GM19239 (cell line): ENCODE data around the gene TFF1.

Experiments
- DNase-seq: peaks from one replicate; pipeline ENCODE4 v3.0.0; 2011; ENCODE audit warnings: low spot score; ENCODE audit not compliant: insufficient read length
- FAIRE-seq: peaks from 2 replicates; lab custom pipeline; 2011; peaks lifted over from hg19 to GRCh38; lab: Jason Lieb, UNC

Gene TFF1

GRCh38 chr21:42400525-42400924, 34.2 kb upstream of the TFF1 start:
- peak; percentile 45 for FAIRE-seq
- no peak for DNase-seq

- FAIRE-seq (no peak), DNase-seq (no peak)
Observed at GRCh38 chr21:42398436-42399028, 32.2 kb upstream of the TFF1 start.

- no peak for FAIRE-seq
- DNase-seq = no peak
Observed at GRCh38 chr21:42397746-42398394, 31.5 kb upstream of the TFF1 start.

- no peak for FAIRE-seq
Observed at GRCh38 chr21:42396799-42397745, 30.7 kb upstream of the TFF1 start.

GRCh38 chr21:42395905-42396651, 29.7 kb upstream of the TFF1 start, which contains the start of gene TMPRSS3:
TSS of gene TMPRSS3 (minus strand) at chr21:42396052. CDS start at chr21:42395417, 635 bp downstream.
- DNase-seq (no peak), FAIRE-seq (no peak)

More at GRCh38 chr21:42396799-42397745, 30.7 kb upstream of the TFF1 start:
- DNase-seq = no peak

GRCh38 chr21:42395302-42395701, 29.0 kb upstream of the TFF1 start:
- FAIRE-seq = no peak

GRCh38 chr21:42393443-42393950, 27.2 kb upstream of the TFF1 start:
- DNase-seq (no peak), FAIRE-seq (no peak)

More at GRCh38 chr21:42395302-42395701, 29.0 kb upstream of the TFF1 start:
- DNase-seq = no peak

GRCh38 chr21:42392731-42393442, 26.6 kb upstream of the TFF1 start:
- FAIRE-seq (peak; percentile 80), DNase-seq (peak; percentile 48)

GRCh38 chr21:42391297-42391696, 25.0 kb upstream of the TFF1 start:
- DNase-seq = no peak
- no peak for FAIRE-seq

GRCh38 chr21:42390696-42391095, 24.4 kb upstream of the TFF1 start:
- DNase-seq (no peak), FAIRE-seq (no peak)

- no peak for FAIRE-seq
- no peak for DNase-seq
Observed at GRCh38 chr21:42390193-42390592, 23.9 kb upstream of the TFF1 start.

- DNase-seq (no peak), FAIRE-seq (no peak)
Observed at GRCh38 chr21:42389449-42389835, 23.1 kb upstream of the TFF1 start.

GRCh38 chr21:42388740-42389448, 22.6 kb upstream of the TFF1 start:
- no peak for FAIRE-seq
- peak; percentile 28 for DNase-seq

- no peak for DNase-seq
- FAIRE-seq = no peak
Observed at GRCh38 chr21:42387843-42388340, 21.6 kb upstream of the TFF1 start.

- DNase-seq = no peak
- FAIRE-seq = no peak
Observed at GRCh38 chr21:42387164-42387563, 20.8 kb upstream of the TFF1 start.

- FAIRE-seq = no peak
- no peak for DNase-seq
Observed at GRCh38 chr21:42386034-42386591, 19.8 kb upstream of the TFF1 start.

GRCh38 chr21:42385619-42386018, 19.3 kb upstream of the TFF1 start:
- no peak for FAIRE-seq

GRCh38 chr21:42384989-42385388, 18.7 kb upstream of the TFF1 start:
- no peak for FAIRE-seq
- DNase-seq = no peak

More at GRCh38 chr21:42385619-42386018, 19.3 kb upstream of the TFF1 start:
- no peak for DNase-seq
